Measurements from ENCODE around the gene BANK1. TPM values are rescaled to one million over a fixed set of nuclear protein-coding genes. Genes with fewer than 3 reads are reported as not detected.

BANK1 gene
- total RNA-seq, 1 donor from 2014 or later: 0.87 TPM

- Mint-ChIP-seq H3K36me3 (no peaks in the 10 kb centered on the region), H3K9me3 (no peaks in the 10 kb centered on the region), H3K4me3 (no peak overlapping the region), H3K27me3 (ENCODE audit: low read depth) (no peaks in the 10 kb centered on the region), H3K4me1 (peaks cover 40% of the 10 kb centered on the region), H3K27ac (no peak overlapping the region)
- TF ChIP-seq, protein P1, sequence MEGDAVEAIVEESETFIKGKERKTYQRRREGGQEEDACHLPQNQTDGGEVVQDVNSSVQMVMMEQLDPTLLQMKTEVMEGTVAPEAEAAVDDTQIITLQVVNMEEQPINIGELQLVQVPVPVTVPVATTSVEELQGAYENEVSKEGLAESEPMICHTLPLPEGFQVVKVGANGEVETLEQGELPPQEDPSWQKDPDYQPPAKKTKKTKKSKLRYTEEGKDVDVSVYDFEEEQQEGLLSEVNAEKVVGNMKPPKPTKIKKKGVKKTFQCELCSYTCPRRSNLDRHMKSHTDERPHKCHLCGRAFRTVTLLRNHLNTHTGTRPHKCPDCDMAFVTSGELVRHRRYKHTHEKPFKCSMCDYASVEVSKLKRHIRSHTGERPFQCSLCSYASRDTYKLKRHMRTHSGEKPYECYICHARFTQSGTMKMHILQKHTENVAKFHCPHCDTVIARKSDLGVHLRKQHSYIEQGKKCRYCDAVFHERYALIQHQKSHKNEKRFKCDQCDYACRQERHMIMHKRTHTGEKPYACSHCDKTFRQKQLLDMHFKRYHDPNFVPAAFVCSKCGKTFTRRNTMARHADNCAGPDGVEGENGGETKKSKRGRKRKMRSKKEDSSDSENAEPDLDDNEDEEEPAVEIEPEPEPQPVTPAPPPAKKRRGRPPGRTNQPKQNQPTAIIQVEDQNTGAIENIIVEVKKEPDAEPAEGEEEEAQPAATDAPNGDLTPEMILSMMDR (IDR thresholded peaks at IDR 0.05; ENCODE audit: unreplicated experiment): no peak
- DNase-seq (ENCODE audit: low spot score in 2 of 2, unreplicated experiment in 2 of 2): no peak
Measured at GRCh38 chr4:101956068-101956825, 165.7 kb downstream of the BANK1 start.

- DNase-seq (ENCODE audit: low spot score in 2 of 2, unreplicated experiment in 2 of 2): no peak
- TF ChIP-seq, protein P1 (IDR thresholded peaks at IDR 0.05; ENCODE audit: unreplicated experiment): no peak
Measured at GRCh38 chr4:101958547-101958946, 168.0 kb downstream of the BANK1 start.

GRCh38 chr4:101960431-101960830 is 169.9 kb downstream of the BANK1 start:
- DNase-seq (ENCODE audit: low spot score in 2 of 2, unreplicated experiment in 2 of 2): no peak
- peaks cover 3% of the 10 kb centered on the region for H3K9me3 Mint-ChIP-seq
- no peak overlapping the region for H3K27ac Mint-ChIP-seq
- H3K4me3 Mint-ChIP-seq: no peak overlapping the region
- TF ChIP-seq, protein P1 (IDR thresholded peaks at IDR 0.05; ENCODE audit: unreplicated experiment): no peak
- peaks cover 11% of the 10 kb centered on the region for H3K4me1 Mint-ChIP-seq
- no peaks in the 10 kb centered on the region for H3K36me3 Mint-ChIP-seq
- H3K27me3 Mint-ChIP-seq (ENCODE audit: low read depth): no peaks in the 10 kb centered on the region

More at GRCh38 chr4:101958547-101958946, 168.0 kb downstream of the BANK1 start:
- no peak overlapping the region for H3K27ac Mint-ChIP-seq
- H3K4me3 Mint-ChIP-seq: no peak overlapping the region
- no peaks in the 10 kb centered on the region for H3K9me3 Mint-ChIP-seq
- peaks cover 30% of the 10 kb centered on the region for H3K4me1 Mint-ChIP-seq
- H3K36me3 Mint-ChIP-seq: no peaks in the 10 kb centered on the region
- no peaks in the 10 kb centered on the region for H3K27me3 Mint-ChIP-seq (ENCODE audit: low read depth)

- peaks cover 7% of the 10 kb centered on the region for H3K4me1 Mint-ChIP-seq
- no peak overlapping the region for H3K27ac Mint-ChIP-seq
Measured at GRCh38 chr4:101961144-101961543, 170.6 kb downstream of the BANK1 start.

GRCh38 chr4:101967697-101968346 is 177.3 kb downstream of the BANK1 start:
- Mint-ChIP-seq H3K9me3 (peaks cover 3% of the 10 kb centered on the region), H3K27me3 (ENCODE audit: low read depth) (no peaks in the 10 kb centered on the region), H3K36me3 (no peaks in the 10 kb centered on the region), H3K4me3 (no peak overlapping the region), H3K27ac (no peak overlapping the region), H3K4me1 (peaks cover 36% of the 10 kb centered on the region)
- DNase-seq (ENCODE audit: low spot score in 2 of 2, unreplicated experiment in 2 of 2): no peak
- TF ChIP-seq, protein P1 (IDR thresholded peaks at IDR 0.05; ENCODE audit: unreplicated experiment): no peak

More at GRCh38 chr4:101961144-101961543, 170.6 kb downstream of the BANK1 start:
- TF ChIP-seq, protein P1 (IDR thresholded peaks at IDR 0.05; ENCODE audit: unreplicated experiment): no peak
- Mint-ChIP-seq H3K36me3 (no peaks in the 10 kb centered on the region), H3K27me3 (ENCODE audit: low read depth) (no peaks in the 10 kb centered on the region), H3K9me3 (peaks cover 3% of the 10 kb centered on the region), H3K4me3 (no peak overlapping the region)
- DNase-seq (ENCODE audit: low spot score in 2 of 2, unreplicated experiment in 2 of 2): no peak
